Right renal pelvis (tissue), 4 donors: ENCODE data around the gene MRPS27. TPM values are rescaled to one million over a fixed set of nuclear protein-coding genes. Genes with fewer than 3 reads are reported as not detected.

Experiments used
- DNase-seq, 4 donors: peaks; one replicate each; pipeline ENCODE4 v3.0.0-alpha.2; 2013; ENCODE audit warnings: low read depth in 4 of 4, low spot score in 3 of 4, missing footprints in 1 of 4
- polyA plus RNA-seq, 4 donors: library from polyadenylated mRNA; unstranded; fragments of 120-200 nt; gene quantifications; one replicate each; pipeline ENCODE4 v1.2.1, GENCODE V29; 2013; ENCODE audit not compliant: insufficient read length in 4 of 4

MRPS27 gene
- polyA plus RNA-seq, 4 donors: 63.4 to 73.8 (median 70.4) TPM

DNA sequence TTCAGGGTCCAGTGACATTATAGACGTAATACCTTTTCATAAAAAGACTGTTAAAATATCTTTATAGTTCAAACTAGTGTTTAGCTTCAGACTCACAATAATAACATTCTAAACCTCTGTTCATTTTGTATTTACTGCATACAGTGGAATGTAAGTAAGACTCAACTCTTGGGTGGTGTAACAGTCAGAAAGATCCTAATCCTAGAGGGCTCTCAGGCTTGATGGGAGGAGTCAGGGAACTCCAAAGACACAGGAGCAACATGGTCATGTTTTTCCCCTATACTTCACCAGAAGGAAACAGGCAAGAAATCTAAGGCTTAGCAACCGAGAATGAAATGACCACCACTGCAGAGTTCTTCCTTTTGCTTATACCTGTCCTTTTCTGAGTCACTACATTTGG lies 82.6 kb downstream of the MRPS27 start:
- no peak for DNase-seq

DNA sequence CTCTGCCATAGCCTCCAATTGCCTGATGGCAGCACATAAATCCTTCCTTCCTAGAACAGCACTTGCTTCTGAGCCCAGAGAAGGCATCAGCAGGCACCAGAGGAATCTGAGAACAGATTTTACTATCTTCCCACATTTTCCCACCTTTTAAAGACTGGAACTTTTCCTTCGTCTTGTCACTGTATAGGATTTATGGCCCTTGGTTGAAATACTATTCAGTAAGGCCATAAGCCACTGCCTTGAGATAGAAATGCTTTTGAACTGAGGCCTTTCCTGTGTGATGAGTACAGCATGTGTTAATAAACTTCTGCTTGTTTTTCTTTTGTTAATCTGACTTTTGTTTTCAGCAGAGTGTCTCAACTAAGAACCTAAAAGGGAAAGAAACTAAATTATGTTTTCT lies 84.3 kb downstream of the MRPS27 start:
- no peak for DNase-seq

DNA sequence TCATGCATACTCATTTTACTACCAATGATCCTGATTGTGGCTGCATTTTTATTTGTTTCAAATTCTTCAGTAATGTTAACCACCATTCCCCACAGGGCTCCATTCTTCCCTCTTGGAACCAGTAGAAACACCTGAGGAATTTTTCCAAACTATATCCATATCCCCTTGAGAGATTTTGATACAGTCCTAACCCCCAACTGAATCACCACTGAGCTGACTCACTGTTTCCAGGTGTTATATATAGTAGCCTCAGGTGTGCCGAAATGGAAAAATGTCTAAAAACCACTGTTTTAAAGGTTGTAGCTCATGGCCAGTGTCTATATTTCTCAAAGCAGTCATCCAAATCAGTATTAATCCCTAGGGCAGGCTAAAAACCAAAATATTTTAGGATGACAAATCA lies 85.2 kb downstream of the MRPS27 start:
- no peak for DNase-seq

DNA sequence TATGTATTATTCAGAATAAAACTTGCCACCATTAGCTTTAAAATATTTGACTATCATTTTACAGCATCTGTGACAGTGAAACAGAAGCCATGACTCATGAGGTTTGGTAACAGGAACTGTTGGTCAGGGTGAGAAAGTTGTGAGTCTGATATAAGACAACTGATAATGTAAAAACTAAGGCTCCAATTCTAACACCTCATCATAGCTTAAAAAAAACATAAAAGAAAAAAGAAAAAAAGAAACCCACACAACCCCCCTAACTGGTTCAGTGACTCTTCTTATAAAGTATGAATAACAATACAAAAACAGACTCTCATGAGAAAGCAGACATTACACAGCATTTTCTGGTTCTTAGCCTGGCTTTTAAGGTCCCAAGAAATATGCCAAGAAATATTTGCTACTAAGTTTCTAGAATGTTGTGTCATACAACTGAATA lies 85.8 kb downstream of the MRPS27 start:
- DNase-seq: no peak

- DNase-seq: no peak
Measured at GRCh38 chr5:72233835-72234234, 86.2 kb downstream of the MRPS27 start.

DNA sequence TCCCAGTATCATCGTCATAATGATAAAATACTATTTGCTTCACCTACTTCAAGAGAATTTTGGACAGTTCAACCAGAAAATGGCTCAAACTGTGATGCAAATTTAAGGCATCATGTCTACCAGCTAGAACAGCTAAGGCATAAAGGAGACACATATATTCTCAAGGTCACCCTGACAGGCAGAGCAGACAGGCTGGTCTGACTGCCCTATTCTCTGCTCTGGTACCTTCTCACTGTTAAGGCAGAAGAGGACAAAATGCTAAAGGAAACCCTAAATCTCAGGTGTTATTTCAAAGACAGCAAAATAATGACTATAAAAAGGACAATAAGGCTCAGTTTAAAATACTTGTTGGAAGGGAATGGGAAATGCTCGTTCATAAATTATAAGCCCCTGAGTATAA lies 87.2 kb downstream of the MRPS27 start:
- no peak for DNase-seq

- no peak for DNase-seq
Measured at GRCh38 chr5:72231991-72232703, 87.9 kb downstream of the MRPS27 start.

- no peak for DNase-seq
Measured at GRCh38 chr5:72228960-72229359, 91.1 kb downstream of the MRPS27 start.

DNA sequence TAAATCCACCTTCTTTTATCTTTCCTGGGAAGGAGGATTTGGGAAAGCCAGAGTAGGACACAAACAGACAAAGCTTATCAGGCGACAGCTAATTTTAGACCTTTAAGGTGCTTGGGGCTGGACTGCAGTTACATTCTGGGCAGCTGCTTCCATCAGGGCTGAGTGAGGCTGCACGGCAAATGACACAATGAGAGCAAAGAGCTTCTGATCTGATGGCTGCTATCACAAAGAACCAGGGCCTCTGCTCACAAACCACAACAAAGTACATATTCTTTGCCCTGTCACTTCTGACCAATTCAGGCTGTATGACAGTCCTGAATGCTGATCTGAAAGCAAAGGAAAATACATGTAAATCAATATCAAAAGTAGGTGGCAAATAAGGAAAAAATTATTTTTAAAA lies 93.1 kb downstream of the MRPS27 start:
- DNase-seq: no peak

DNA sequence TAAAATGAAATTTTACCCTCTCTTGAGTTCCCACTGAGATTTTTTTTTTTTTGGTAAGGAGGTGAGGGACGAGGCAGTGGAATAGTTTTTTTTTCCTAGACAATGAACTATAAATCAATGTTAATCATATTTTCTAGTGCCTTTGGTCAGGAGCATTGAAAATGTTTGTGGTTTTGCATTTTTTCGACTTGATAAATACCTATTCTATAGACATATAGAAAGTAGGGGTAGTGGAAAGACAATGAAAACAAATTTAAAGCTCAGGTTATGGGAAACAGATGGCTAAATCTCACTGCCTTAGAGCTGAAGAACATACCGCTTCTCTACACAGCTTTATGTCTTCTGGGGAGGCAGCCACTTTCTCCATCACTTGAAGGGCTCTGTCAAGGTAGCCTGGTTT lies 94.3 kb downstream of the MRPS27 start:
- DNase-seq: no peak

- DNase-seq: no peak
Measured at GRCh38 chr5:72224946-72225463, 95.0 kb downstream of the MRPS27 start.

- no peak for DNase-seq
Measured at GRCh38 chr5:72223371-72223770, 96.7 kb downstream of the MRPS27 start.

DNA sequence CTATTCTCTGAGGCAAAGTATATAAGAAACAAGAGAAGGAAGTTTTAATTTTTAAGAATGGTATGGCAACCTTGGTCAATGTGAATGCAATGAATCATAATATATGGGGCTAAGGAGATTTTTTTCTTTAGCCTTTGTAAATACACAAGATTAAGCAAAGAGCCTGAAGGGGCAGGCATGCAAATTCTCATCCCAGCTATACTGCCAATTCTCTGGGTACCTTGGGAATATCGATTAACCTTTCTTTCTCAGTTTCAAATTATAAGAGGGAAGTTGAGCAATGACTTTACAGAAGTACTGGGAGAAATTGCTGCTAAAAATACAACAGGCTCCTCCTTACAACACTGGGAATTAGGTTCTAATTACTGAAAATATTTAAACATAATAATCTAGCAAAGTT lies 97.5 kb downstream of the MRPS27 start:
- DNase-seq: no peak

- no peak for DNase-seq
Measured at GRCh38 chr5:72221541-72221940, 98.5 kb downstream of the MRPS27 start.

- DNase-seq: no peak
Measured at GRCh38 chr5:72221099-72221498, 98.9 kb downstream of the MRPS27 start.

- DNase-seq: no peak
Measured at GRCh38 chr5:72216756-72217155, 103.3 kb downstream of the MRPS27 start.

DNA sequence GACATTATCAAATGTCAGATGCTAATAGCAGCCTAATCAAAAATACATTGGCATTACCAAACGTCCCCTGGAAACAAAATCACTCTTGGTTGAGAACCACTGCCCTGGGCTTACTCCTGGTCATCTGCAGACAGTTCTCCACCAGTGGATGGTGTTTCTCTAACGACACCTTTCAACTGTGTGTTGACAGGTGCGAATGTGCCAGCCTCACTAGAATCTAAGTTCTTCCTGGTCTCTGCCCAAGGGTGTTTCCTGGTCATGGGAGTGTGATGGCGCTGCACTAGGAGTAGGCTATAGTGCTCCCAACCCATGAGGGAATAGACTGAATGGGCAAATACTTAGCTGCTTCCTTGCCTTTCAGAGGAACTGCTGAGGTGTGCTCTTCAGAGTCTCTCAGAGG lies 105.9 kb downstream of the MRPS27 start:
- no peak for DNase-seq

DNA sequence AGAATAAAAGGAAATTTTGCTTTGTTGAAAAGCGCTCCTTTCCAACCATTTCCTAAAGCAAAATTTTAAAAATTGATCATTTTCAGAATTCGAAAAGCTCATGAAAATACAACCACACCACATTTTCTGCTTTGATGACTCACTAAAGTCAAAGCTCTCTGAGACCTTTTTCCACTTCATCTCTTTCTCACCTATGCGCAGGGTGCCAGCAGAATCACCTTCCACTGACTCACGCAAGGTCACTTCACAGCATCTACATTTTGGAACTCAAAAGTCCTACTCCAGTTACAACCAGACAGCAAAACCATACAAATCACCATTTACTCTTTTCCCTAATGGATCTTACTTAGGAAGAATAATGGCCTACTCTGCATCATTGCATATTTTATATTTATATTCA lies 106.6 kb downstream of the MRPS27 start:
- DNase-seq: no peak

- no peak for DNase-seq
Measured at GRCh38 chr5:72212171-72212570, 107.9 kb downstream of the MRPS27 start.

- no peak for DNase-seq
Measured at GRCh38 chr5:72210888-72211678, 109.0 kb downstream of the MRPS27 start.

DNA sequence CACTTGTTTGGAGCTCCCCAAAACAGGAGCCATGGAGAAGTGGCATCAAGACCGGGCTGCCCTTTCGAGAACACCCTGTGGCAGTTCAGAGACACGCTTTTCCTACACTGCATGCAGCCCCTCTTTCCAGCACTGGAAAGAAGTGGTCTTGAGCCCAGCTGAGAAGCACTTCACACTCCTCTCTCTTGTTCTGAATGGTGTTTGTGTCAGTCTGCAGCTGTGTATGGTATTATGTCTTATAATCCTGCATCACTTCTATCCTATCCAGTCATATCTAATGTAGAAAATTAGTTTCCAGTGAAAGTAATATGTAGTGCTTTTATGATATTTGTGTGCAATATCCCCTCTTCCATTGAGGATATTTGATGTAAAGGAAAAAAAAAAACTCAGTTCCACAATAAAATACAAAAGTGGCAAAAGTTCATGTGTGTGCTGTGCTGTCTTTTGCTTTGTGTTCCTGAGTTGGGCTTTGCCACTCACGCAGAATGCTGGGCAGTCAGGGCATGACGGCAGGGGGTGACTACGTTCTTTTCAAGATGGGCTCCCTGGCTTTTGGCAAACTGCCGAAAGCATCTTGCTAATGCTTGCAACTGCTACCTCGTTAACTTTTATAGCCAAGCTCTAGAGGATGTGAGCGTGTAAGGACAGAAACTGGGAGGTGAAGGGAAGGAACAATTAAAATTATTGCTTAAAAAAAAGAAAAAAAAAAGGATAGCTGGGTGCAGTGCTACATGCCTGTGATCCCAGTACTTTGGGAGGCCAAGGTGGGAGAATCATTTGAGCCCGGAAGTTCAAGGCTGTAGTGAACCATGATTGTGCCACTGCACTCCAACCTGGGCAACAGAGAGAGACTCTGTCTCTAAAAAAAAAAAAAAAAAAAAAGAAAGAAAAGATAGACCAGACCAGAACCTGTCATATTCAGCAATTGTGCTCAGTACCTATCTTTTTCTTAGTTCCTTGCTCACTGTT lies 110.6 kb downstream of the MRPS27 start:
- peak; percentile 12 to 43 (median 29) for DNase-seq
